GM19328 (cell line): Measurements from ENCODE around the gene ALDH1L1.

Source experiments
- ATAC-seq: cut with Tn5 transposase; IDR thresholded peaks from one replicate; pipeline ENCODE4 v1.9.1; 2021; ENCODE audit warnings: mild to moderate bottlenecking, moderate library complexity; ENCODE audit not compliant: unreplicated experiment

The ALDH1L1 gene

DNA sequence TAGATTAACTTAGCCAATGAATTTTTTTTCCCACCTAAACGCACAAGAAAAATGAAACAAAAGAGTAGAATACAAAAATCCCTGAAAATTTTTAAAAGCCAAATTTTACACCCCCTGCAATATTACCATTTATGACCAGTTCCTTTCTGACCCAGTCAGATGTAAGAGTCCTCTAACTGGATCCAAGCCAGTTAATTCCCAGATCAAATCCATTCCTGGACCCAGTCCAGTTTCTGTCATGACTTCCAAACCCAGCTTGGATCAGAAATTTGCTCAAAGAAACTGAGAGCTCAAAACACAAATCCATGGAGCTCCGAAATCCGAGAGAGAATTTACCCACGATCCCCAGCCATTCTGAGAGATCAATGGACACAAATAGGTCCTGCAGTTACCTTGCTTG is 17.0 kb upstream of the ALDH1L1 start:
- no peak for ATAC-seq

DNA sequence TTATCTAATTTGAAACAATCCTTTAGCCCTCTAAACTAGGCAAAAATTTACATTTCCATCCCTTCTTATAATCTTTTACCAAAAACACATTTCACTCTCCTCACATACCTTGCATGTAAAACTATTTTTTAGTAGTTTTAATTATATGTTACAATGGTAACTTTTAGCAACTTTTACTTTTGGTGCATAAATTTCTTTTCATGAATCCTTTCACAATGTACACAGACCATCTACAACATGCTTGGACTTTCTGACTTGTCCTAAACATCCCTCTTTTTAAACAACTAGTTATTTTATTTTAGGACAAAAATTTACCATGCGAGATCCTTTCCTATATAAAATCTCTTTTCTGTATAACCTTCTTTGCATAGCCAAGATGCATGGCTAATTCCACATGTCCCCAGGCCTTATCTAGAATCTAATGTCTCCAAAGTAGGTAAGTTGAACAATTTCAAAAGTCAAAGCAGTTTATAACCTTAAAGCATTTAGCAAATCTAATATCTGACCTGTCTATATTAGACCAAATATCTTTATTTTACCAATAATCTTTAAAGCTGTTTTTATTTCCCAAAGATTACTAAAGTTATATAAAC is 14.4 kb upstream of the ALDH1L1 start:
- no peak for ATAC-seq

DNA sequence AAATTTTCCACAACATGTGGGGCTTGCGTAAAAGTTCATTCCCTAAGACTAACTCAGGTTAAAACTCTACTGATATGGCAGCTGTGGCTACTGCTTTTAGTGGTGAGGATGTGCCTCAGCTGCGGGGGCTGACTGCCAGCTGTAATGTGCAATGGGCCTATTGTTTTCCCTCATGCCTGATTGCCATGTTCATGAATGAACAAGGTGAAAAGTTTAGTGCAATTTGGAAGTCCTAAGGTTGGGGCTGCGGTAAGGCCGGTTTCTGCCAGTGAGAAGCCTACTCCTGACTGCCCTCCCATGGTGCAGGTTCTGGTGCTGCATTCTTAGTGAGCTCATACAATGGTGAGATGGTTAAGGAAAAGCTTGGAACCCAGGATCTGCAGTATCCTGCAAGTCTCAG is 10.9 kb upstream of the ALDH1L1 start:
- no peak for ATAC-seq

DNA sequence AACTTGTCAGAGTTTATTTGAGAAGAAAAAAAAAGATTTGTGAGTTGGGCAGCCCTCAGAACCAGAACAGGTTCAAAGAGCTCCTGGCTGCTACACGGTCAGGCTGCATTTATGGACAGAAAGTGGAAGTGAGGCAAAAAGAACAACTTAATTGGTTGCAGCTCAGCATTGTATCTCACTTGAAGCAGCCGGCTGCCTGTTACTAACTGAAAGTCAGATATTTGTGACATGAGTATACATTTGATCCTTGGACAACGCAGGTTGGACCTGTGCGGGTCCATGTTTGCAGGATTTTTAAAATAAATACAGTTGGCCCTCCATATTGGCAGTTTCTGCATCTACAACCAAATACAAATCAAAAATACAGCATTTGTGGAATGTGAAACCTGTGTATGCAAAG is 7.5 kb upstream of the ALDH1L1 start:
- ATAC-seq, result no peak

DNA sequence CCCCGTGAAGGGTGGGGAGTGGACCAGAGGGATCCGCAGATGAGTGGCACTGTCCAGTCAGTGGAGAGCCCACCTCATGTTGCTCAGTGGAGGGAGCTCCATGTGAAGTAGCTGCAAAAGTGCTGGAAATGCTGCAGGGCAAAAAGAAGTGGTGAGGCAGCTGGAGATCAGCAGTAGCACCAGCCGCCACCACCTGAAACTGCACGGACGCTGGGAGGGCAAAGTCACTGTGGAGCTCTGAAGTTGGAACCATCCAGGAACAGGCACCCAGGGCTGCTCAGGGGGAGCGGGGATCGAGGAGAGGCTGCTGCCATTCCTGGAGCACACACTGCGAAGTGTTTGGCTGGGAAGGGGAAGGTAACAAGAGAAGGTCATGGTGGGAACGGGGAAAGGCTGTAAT is 6.4 kb upstream of the ALDH1L1 start:
- no peak for ATAC-seq

DNA sequence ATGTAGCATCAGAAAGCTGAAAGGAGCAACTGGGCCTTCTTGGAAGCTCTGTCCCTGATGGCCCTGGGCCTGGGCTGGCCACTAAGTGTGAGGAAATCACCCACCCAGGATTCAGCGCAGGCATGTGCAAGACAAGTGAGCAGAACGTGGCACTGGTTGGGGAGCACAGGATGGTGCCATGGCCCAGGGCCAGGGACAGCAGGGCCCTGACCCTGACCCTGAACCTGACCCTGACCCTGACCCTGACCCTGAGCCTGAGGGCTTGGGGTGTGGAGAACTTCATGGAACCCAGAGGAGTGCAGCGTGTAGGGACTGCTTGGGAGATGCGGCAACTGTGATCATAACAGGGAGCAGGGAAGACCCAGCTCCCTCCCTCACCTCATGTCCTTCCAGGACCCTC is 5.9 kb upstream of the ALDH1L1 start:
- ATAC-seq, result no peak

DNA sequence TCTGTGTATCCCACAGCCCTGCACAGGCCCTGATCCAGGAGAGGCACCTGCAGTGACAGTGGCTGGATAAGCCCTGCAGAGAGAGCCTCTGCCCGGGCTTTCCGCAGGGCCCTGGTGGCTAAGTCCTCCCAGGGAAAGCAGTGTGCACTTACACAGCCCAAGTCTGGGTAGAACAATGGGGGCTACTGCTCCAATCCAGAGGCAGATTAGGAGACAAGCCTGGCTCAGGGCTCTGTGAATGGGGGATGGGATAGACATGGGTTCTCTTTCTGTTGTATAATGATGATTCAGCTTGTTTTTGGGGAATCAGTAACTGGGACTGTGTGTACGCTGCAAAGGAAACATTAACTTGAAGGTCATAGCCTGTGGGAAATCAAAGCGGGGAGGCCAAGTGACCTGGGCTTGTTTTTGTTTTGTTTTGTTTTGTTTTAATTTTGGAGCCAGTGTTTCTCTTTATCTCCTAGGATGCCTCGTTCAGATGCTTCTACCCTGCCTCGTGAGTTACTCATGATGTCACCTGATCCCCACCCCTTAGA is 4.1 kb upstream of the ALDH1L1 start:
- ATAC-seq, result no peak

DNA sequence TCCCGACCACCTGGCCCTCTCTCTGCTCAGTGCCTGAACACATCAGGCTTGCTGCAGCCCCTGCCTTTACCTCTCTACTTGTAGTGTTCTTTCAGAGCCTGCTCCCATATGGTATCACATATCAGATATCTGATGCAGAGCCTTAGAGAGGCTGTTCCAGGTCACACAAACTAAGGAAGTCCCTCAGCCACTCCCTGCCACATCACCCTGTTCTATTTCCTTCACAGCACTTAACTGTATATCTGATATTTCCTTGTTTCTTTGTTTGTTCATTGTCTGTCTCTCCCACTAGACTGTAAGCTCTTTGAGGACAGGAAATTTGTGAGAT is 976 bp upstream of the ALDH1L1 start:
- no peak for ATAC-seq

DNA sequence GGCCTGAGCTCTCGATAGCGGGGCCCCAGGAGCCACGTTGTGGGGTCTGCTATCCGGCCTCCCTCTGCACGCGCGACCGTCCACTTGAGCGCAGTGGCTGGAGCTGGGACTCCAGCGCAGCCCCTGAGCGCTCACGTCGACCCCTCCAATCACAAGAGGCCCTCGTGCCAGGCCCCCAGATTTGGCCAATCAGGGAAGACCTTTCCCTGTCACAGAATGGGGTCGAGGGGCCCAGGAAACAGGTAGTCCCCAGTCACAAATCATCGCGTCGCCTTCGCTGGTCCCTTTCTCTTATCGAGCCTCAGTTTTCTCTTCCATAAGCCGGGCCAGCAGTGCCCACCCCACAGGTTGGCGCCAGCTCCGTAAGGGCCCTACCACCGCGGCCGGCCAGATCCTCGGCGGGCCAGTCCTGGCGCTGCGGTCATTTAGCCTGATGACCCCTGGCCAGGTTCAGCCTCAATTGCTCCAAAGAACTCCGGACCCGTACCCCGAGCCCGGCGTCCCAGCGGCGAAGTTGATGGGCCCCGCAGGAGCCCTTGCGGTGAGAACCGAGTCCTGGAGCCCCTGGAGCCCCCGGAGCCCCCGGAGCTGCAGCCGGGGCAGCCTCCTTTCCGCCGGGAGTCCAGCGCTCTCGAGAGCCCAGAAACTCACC is 435 bp downstream of the ALDH1L1 start:
- no peak for ATAC-seq

DNA sequence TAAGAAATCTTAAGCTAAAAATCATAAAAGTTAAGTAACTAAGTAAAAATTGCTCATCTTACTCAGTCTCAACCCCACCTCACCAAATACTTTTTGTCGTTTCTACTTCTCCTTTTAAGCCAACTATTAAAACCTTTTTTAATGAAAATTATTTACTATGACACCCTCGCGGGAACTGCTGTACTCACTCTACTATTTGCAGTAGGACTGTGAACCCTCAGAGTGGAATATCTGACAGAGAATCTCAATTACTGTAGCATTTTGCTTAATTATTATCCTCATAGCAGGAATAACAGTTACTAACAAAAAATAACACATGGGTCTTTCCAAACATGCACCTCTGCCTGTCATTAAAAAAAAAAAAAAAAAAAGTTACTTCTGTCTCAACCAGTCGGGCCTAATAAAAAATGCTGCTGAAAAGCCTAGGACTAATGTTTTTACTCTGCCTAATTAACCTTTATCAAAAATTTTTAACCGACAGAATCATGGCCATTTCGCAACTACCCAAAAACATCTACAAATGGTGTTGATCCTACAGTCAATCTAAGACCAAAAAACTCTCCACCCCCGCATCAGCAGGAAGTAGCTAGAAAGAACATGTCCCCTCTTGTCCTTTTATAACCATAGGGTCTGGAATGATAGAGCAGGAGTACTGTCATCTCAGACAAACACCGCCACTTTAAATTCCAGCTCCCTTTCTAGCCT is 10.2 kb downstream of the ALDH1L1 start:
- no peak for ATAC-seq

DNA sequence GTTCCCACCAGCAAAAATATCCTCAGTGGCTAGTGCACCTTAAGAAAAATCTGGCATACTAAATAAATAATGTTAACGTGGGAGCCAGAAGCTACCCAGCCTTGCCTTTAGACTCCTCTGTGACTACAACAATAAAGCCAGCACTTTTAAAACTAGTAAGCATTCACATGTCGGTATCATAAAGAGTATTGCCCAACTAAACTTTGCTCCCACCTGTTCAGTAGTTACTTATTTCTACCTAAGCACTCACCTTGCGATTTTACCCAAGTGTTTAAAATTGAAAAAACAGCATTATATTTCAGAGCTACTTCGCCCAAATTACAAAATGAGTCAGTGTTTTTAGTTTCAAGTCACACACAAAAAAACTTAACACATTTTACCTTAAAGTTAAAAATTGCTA is 12.8 kb downstream of the ALDH1L1 start:
- no peak for ATAC-seq

DNA sequence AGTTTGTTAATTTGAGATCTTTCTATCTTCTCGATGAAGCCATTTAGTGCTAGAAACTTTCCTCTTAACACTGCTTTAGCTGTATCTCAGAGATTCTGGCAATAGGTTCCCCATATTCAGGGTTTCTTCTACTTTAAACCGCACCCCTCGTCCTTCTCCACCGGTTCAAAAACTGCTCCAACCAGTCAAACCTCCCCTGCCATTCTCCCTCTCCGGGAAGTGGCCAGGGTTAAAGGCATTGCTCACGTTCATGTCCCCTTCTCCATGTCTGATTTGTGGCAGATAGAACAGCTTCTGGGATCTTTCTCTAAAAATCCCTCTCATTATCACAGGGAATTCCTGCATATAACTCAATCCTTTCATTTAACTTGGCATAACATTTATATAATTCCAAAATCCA is 14.4 kb downstream of the ALDH1L1 start:
- ATAC-seq, result no peak

DNA sequence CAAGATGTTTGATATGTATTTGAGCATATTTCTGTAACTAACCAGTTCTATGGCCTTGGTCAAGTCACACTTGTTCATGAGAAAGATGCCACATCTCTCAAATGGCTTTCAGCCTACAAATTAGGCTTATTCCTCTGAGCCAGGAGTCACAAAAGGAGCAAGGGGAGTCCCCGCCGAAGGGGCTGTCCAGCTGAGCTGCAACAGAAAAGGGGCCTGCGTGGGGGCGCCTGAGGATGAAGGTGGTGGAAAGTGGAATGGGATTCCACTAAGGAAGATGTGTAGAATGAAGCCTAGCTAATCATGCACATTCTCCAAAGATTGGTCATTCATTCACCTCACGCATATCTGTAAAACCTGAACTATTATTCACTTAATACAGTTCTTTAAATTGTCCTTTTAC is 19.1 kb downstream of the ALDH1L1 start:
- no peak for ATAC-seq

DNA sequence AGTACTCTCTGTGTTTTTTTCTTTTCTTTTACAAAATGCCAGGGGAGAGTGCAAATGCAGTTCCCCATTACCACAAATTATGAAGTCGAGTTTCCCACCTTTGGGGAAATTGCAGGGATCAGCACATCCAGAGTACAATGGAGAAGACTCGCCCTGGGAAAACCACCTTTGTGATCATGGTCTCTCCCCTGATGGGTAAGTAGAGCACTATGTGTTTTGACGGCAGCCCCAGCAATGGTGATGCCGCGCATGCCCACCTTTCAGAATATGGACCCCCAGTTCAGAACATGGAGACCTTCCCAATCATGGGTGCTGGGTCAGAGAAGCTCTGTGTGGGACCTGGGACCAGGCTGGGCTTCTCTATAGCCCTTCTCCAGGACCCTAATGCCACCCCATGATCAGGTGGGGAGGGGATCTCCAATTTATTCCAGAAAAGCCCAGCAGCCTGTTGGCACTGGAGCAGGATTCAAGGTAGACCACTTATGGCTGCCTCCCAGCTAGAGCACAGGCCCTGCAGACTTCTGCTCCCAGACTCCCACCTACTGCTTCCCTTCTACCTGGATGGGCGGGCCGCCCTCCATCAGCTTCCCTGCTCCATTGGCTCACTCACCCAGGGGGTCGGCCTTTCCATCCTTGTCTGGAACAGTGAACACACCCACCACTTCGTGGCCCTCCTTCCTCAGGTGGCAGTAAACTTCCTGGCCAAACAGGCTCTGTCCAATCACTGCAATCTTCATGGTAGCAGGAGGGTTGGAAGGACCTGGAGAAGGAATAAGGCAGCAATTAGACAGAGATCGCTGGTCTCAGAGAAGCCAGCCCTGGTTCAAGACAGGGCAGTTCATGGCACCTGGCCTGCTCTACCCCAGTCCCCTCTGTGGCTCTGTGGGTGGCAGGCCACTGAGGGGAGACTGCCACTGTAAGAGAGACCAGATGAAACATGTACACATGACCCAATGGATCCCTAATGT is 19.9 kb downstream of the ALDH1L1 start:
- no peak for ATAC-seq

DNA sequence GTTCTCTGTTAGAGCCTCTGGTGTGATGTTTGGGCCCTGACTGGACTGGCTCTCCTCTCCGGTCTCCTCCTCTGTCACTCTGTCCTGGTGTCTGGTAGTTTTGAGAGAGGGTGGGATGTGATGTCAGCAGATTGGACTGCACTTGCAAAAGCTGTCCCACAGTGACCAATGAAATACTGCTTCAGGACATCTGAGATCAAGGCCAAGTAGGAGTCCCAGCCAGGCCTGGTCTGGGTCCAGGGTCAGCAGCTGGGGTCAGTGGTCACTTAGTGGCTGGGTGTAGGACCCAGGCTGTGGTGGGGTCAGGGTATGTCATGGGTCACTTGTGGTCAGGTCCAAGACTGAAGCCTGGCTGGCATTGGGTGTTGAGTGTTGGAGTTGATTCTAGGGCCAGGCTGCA is 20.9 kb downstream of the ALDH1L1 start:
- ATAC-seq, result no peak

DNA sequence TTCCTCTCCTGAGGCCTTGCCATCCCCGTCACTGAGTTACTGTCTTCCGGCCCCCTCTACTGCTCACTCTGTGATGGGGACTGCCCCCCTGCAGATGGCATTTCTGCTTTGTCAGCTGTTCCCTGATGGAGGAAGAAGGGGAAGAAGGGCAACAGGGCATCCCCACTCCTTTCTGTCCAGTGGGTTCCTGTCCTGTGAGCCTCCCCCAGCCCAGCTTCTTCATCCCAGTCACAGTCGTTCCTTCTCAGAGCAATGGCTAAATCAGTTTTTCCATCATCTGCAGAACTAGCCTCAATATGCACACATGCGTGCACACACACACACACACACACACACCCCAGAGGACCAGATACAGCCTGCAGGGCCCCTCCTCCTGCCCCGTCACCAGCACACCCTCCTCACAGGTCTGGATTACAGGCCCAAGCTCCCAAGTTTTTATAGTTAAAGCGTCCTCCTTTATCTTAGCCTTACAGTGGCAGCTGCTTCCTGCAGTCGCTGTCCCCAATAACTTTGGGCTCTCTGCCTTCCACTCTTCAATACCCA is 21.4 kb downstream of the ALDH1L1 start:
- no peak for ATAC-seq

DNA sequence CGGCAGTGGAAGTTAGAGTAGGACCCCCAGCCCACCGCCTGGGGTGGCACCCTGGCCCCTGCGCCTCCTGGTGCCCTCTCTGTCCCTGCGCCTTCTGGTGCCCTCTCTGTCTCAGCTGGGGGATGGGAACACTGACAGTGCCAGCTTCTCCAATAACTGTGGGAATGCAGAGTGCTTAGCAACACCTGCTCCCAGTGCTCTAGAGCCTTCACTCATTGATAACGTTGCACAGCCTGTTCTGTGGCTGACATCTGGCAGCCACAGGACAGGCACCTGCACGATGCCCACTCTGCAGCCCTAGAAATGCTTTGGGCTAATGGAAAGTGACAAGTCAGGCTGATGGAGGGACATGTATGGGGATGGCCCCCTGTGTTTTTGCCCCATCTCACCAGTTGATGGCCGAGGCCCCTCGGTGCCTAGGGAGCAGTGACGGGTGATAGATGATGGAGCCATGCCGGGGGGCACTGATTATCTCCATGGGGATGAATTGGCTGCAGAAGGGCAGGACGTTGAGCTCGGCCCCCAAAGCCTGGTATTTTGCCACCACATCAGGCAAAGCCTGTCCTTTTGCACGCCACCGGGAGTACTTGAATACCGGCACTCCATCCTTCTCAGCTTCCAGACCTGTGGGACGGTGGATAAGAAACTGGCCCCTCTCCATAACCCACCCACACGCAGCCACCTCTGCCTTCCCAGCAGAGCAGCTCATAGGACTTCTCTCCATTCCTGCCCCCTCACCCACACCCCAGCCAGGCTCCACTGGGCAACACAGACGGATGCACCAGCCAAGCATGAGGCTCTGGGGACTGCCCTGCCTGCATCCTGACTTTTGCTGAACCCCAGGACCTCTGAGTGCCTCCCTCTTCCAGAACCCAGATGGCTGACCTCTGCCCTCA is 22.1 kb downstream of the ALDH1L1 start:
- ATAC-seq, result no peak

DNA sequence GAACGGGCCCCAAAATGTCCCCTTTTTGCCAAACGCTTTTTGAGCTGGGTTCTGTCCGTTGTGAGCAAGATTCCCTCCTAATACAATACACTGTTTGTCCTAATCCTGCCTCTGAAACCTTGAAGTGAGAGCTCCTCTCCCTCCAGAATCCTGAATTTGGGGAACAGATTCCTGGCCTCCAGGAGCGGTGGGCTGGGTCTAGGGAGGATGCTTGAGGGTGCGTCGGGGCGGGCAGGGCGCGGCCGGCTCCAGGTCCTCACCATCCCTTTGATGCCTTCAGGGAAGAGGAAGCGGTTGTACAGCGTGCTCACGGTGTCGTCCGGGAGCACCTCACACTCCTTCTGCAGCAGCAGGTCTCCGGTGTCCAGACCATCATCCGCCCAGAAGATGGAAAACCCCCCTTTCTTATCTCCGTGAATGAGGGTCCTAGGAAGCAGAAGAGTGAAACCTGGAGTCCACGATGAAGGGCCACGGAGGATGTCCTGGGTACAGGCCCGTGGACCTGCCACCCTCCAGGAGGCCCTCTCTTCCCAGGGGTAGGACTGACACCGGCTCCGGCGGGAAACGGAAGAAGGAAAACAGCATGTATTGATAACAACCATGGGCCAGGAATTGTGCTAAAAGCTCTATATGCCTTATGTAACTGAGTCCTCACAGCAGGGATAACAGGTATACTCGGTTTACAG is 23.2 kb downstream of the ALDH1L1 start:
- no peak for ATAC-seq

DNA sequence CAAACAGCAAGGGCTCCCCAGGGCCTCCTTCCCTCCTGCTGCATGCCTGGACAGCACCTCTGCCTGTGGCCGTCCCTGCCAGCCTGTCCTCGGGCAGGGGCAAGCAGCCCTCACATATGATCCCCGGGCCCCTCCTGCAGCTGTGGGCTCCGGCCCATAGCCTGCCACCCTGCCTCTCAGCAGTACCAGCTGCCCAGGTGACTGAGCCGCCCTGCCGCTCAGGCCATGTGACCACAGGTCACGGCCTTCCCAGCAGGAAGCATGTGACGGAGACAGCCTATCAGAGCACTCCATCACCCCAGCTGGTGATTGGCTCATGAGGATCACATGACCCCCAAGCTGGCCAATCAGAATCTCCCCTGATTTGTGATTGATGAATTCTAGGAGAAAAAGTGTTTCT is 23.9 kb downstream of the ALDH1L1 start:
- no peak for ATAC-seq
